Peyer's patch (tissue), 4 donors: Measurements from ENCODE around the gene ITGAE.

Source experiments
- CTCF ChIP-seq, 6 experiments: fragments of 450-650 bp in 4 of 6; fragments of 200-600 bp in 2 of 6; sonication (generic) in 1 of 6; IDR thresholded peaks; one replicate each; pipeline ENCODE4 v1.5.1; 2017 to 2019; ENCODE audit warnings: antibody characterized with exemption in 6 of 6, mild to moderate bottlenecking in 3 of 6, moderate library complexity in 1 of 6
- POLR2A ChIP-seq, 2 donors: fragments of 450-650 bp; IDR thresholded peaks; one replicate each; pipeline ENCODE4 v1.5.1; 2017; ENCODE audit warnings: antibody characterized with exemption in 2 of 2, mild to moderate bottlenecking in 2 of 2, moderate library complexity in 2 of 2

DNA sequence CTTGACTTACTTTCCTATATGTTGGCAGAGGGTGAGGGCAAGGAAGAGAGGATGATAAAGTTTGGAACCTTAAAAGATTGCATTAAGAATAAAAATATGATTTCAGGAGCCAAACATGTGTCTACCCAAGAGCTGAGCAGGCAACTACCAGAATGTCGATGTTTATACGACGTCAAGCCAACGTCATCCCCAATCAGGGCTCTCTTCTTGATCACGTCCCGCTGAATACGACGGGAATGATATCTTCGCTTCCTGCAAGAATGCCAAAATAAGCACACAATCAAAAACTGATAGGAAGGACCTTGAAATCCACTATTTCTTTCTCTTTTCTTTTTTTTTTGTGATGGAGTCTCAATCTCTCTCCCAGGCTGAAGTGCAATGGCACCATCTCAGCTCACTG lies 20.1 kb upstream of the ITGAE start:
- TF ChIP-seq CTCF (IDR thresholded peaks at IDR 0.05) (no peak), POLR2A (IDR thresholded peaks at IDR 0.05) (no peak)
